Measurements from ENCODE around the gene WDR38. TPM values are rescaled to one million over a fixed set of nuclear protein-coding genes. Genes with fewer than 3 reads are reported as not detected.

WDR38 gene
- total and polyA plus RNA-seq, 2 of the 4 experiments (the other 2 are of a cell fraction): not detected

GRCh38 chr9:124818431-124819281, 34.6 kb upstream of the WDR38 start:
- no peak overlapping the region for H3K9ac ChIP-seq (ENCODE audit: low read depth, low read length)
- no peak overlapping the region for H3K4me3 ChIP-seq (ENCODE audit: insufficient read depth, low read depth, low read length)
- CTCF ChIA-PET: interaction anchor here (0.6 kb wide), 1 partner anchor 78 kb away, joined by 6 read pairs; no protein-coding TSS in a partner anchor
- no peaks in the 10 kb centered on the region for H4K20me1 ChIP-seq (ENCODE audit: insufficient read depth, low read length)
- H3K4me1 ChIP-seq (ENCODE audit: control insufficient read depth, insufficient read depth, low read length): peaks cover 11% of the 10 kb centered on the region
- BruUV-seq (replicated peaks): no TSS peak
- POLR2A ChIA-PET (ENCODE audit: unreplicated experiment): no interaction called here
- peak overlapping the region; percentile 43 to 57; a peak in 1 of 4 replicates for H4K8ac ChIP-seq (ENCODE audit: low read depth in 2 of 2, low read length in 2 of 2)
- TF ChIP-seq RCOR1 (IDR thresholded peaks at IDR 0.05; ENCODE audit: insufficient replicate concordance, low read length) (no peak), BHLHE40 (IDR thresholded peaks at IDR 0.05; ENCODE audit: low read depth, low read length) (peak; percentile 24; the same call in 1 of the 2 replicates), FOS (IDR thresholded peaks at IDR 0.05; ENCODE audit: low read depth, low read length) (peak; percentile 57; the same call in 1 of the 2 replicates), MAZ (IDR thresholded peaks at IDR 0.05; ENCODE audit: borderline replicate concordance, low read depth, low read length) (no peak), USF2 (IDR thresholded peaks at IDR 0.05; ENCODE audit: low read depth, low read length) (peak; percentile 28; the same call in 1 of the 2 replicates)
- no peak overlapping the region for H3K27ac ChIP-seq (ENCODE audit: insufficient read depth, low read length)
- ATAC-seq (ENCODE audit: low read depth): peak; percentile 73
- no peak overlapping the region for H3K4me2 ChIP-seq (ENCODE audit: low read depth, low read length)
- peaks cover 9% of the 10 kb centered on the region; the same call in 1 of the 2 replicates for H3K9me1 ChIP-seq (ENCODE audit: insufficient read depth, low read length)
- peak overlapping the region; percentile 48; the same call in 1 of the 2 replicates for H2BK20ac ChIP-seq (ENCODE audit: low read depth, low read length)
- no peak overlapping the region for H2BK5ac ChIP-seq (ENCODE audit: low read depth, low read length, poor library complexity, severe bottlenecking)
- peak overlapping the region; percentile 53; the same call in 1 of the 2 replicates for H3K14ac ChIP-seq (replicated peaks; ENCODE audit: low read depth, low read length)
- no peaks in the 10 kb centered on the region for H3K27me3 ChIP-seq (ENCODE audit: control insufficient read depth, insufficient read depth, low read length)
- H2BK15ac ChIP-seq (ENCODE audit: low read depth, low read length): peak overlapping the region; percentile 44; the same call in 1 of the 3 replicates
- H4K5ac ChIP-seq (ENCODE audit: low read depth, low read length): no peak overlapping the region
- peak overlapping the region; percentile 44; the same call in 1 of the 2 replicates for H3K23ac ChIP-seq (ENCODE audit: low read depth, low read length)
- H2AK9ac ChIP-seq (replicated peaks; ENCODE audit: low read depth, low read length, poor library complexity): peak overlapping the region; percentile 4
- peak overlapping the region; percentile 63 for H2BK120ac ChIP-seq (ENCODE audit: low read depth, low read length)
- H3K4ac ChIP-seq (ENCODE audit: low read depth, low read length): peak overlapping the region; percentile 48; the same call in 1 of the 2 replicates
- in situ Hi-C loops (cut with MboI; ENCODE audit: low sequenced_read_pairs): no loop called here
- 50% methylated on average over 7 of the region's 18 CpGs; no CpG with 5 or more reads in 1 of the 2 experiments for WGBS, 2 experiments (ENCODE audit: extremely low coverage in 2 of 2, insufficient read length in 1 of 2)
- peak overlapping the region; percentile 93 for H2AK5ac ChIP-seq (ENCODE audit: low read depth, low read length)
- no peak overlapping the region for H3K18ac ChIP-seq (ENCODE audit: low read depth, low read length)
- no peaks in the 10 kb centered on the region for H3K36me3 ChIP-seq (ENCODE audit: control insufficient read depth, insufficient read depth, low read length)
- H3K79me1 ChIP-seq (ENCODE audit: low read depth in 1 of 2, low read length in 2 of 2): no peaks in the 10 kb centered on the region
- DNase-seq: peak; percentile 74
- dilution Hi-C loops (cut with HindIII; ENCODE audit: low sequenced_read_pairs, unreplicated experiment): no loop called here
- no peaks in the 10 kb centered on the region for H3K9me3 ChIP-seq (ENCODE audit: control insufficient read depth, insufficient read depth, low read length)
- H2AFZ ChIP-seq (replicated peaks; ENCODE audit: low read length, poor library complexity): peak overlapping the region; percentile 65
- H3K56ac ChIP-seq (ENCODE audit: extremely low read depth, insufficient read depth, low read length): no peak overlapping the region
- intact Hi-C loops (cut with micrococcal nuclease): loop anchor here (1.0 kb wide), 1 partner anchor 10 kb away; no protein-coding TSS in a partner anchor
- H4K91ac ChIP-seq (ENCODE audit: insufficient read depth, low read depth, low read length): peak overlapping the region; percentile 44; the same call in 1 of the 2 replicates

Data from IMR-90 (cell line).